GM12864 (cell line): Measurements from ENCODE around the gene AGGF1.
"Not testable (repeated sequence)": the region's sequence is repeated elsewhere in the genome, so short reads cannot be mapped to it uniquely, and the experiment has no call there.

Source experiments
- DNase-seq: peaks from one replicate; pipeline ENCODE4 v3.0.0-alpha.2; 2011; ENCODE audit warnings: low read depth
- H3K4me3 ChIP-seq: 2 replicates; pipeline ENCODE4 v1.5.1; 2011; ENCODE audit warnings: mild to moderate bottlenecking, low read depth, low read length, control low read depth
- CTCF ChIP-seq: IDR thresholded peaks from 2 replicates; pipeline ENCODE4 v1.5.1; 2011; ENCODE audit warnings: low read depth, mild to moderate bottlenecking, moderate library complexity, low read length, control low read depth, inconsistent platforms; ENCODE audit errors: missing control alignments

Gene AGGF1

DNA sequence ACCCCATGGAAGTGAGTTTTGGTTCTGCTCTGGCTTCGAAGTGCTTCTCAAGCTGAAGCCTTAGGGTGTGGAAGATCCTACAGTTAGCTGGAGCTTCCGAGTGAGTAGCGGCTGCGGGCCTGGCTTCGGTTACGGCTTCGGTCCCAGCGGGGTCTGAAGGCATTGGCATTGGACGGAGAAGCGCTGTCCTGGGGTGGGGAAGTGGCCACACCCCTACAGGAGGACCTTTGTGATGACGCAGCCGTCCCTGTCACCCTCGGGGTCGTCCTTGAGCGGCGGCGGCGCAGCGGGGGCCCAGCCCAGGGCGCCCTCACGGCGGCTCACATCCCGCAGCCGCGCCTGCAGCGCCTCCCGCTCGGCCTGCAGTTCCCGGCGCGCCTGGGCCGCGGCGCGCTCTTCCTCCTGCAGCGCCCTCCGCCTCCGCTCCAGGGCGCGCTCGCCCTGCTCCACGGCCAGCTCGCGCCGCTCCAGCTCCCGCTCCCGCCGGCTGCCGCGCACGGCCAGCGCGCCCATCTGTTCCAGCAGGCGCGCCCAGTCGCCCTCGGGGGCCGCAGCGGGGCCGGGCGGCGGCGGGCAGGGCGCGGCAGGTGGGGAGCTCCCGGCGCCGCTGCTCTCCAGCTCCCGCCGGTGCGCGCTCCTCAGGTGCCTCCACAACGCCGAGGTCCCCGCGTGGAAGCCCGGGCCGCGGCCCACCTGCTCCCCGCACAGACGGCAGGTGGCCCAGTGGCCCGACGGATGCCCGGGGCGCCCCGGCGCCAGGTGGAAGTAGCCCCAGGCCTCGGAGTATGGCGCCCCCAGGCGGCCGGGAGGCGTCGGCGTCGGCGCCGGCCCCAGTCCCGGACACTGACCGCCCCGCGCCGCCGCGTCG, 47.0 kb downstream of the AGGF1 start:
- peak overlapping the region; percentile 47 for H3K4me3 ChIP-seq
- TF ChIP-seq CTCF: peak; percentile 75
- no peak for DNase-seq

DNA sequence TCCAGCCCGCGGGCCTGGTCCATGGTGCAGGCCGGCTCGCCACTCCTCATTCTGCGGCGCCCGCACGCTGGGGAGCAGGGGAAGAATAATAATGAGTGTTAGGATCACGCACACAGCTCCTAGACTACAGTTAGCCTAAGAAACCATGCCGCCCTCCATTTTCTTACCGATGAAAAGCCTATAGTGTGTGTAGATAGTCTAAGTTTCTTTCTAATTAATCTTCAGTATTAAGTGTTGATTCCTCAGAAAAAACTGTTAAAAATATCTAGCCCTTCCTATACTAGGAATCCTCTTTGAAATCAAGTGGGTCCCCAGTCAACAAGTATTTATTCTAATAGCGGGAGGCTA, 47.6 kb downstream of the AGGF1 start:
- peak overlapping the region; percentile 47; the same call in 1 of the 2 replicates for H3K4me3 ChIP-seq
- TF ChIP-seq CTCF: no peak
- DNase-seq: no peak

GRCh38 chr5:77080479-77080878, 50.3 kb downstream of the AGGF1 start:
- not testable (repeated sequence) for DNase-seq, H3K4me3 ChIP-seq

GRCh38 chr5:77080905-77081304, 50.7 kb downstream of the AGGF1 start:
- TF ChIP-seq CTCF: no peak
- no peak for DNase-seq
- no peak overlapping the region for H3K4me3 ChIP-seq

- TF ChIP-seq CTCF: no peak
- no peak overlapping the region for H3K4me3 ChIP-seq
- no peak for DNase-seq
These were observed 52.1 kb downstream of the AGGF1 start for GRCh38 chr5:77082280-77082679.

- H3K4me3 ChIP-seq: no peak overlapping the region
- TF ChIP-seq CTCF: no peak
- no peak for DNase-seq
These were observed 52.9 kb downstream of the AGGF1 start for GRCh38 chr5:77083088-77083487.

GRCh38 chr5:77086368-77086688, 56.1 kb downstream of the AGGF1 start:
- no peak for DNase-seq
- no peak for TF ChIP-seq CTCF

More at GRCh38 chr5:77086368-77086688, 56.1 kb downstream of the AGGF1 start:
- H3K4me3 ChIP-seq: peak overlapping the region; percentile 87
